Measurements from ENCODE around the gene ABRACL. TPM values are rescaled to one million over a fixed set of nuclear protein-coding genes. Genes with fewer than 3 reads are reported as not detected.
"Not testable (repeated sequence)": the region's sequence is repeated elsewhere in the genome, so short reads cannot be mapped to it uniquely, and the experiment has no call there.

ABRACL gene
- total RNA-seq, 6 experiments from 2014 or later, result 22.5 to 52.0 (median 39.6) TPM

GRCh38 chr6:139047677-139048076, 19.1 kb downstream of the ABRACL start:
- H3K27ac ChIP-seq, result no peak overlapping the region
- TF ChIP-seq, protein P1, sequence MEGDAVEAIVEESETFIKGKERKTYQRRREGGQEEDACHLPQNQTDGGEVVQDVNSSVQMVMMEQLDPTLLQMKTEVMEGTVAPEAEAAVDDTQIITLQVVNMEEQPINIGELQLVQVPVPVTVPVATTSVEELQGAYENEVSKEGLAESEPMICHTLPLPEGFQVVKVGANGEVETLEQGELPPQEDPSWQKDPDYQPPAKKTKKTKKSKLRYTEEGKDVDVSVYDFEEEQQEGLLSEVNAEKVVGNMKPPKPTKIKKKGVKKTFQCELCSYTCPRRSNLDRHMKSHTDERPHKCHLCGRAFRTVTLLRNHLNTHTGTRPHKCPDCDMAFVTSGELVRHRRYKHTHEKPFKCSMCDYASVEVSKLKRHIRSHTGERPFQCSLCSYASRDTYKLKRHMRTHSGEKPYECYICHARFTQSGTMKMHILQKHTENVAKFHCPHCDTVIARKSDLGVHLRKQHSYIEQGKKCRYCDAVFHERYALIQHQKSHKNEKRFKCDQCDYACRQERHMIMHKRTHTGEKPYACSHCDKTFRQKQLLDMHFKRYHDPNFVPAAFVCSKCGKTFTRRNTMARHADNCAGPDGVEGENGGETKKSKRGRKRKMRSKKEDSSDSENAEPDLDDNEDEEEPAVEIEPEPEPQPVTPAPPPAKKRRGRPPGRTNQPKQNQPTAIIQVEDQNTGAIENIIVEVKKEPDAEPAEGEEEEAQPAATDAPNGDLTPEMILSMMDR (IDR thresholded peaks at IDR 0.05), result no peak
- no peak for TF ChIP-seq POLR2A (IDR thresholded peaks at IDR 0.05)
- WGBS (ENCODE audit: insufficient coverage, low coverage, low lambda C conversion rate, missing lambda C conversion rate), result 81% methylated on average over 3 of the region's 3 CpGs
- intact Hi-C loops (cut with DNase I), result no loop called here
- H3K36me3 ChIP-seq, result peaks cover 0 to 7% (median 0%) of the 10 kb centered on the region in 4 donors
- DNase-seq (no peak), ATAC-seq (no peak)
- H3K4me3 ChIP-seq, result no peak overlapping the region
- H3K4me1 ChIP-seq, result no peaks in the 10 kb centered on the region
- H3K27me3 ChIP-seq, result no peaks in the 10 kb centered on the region
- H3K9me3 ChIP-seq, result no peaks in the 10 kb centered on the region

- H3K27me3 ChIP-seq; intact Hi-C loops (cut with DNase I); H3K36me3 ChIP-seq; H3K9me3 ChIP-seq; H3K27ac ChIP-seq; DNase-seq; H3K4me3 ChIP-seq; ATAC-seq; H3K4me1 ChIP-seq: not testable (repeated sequence)
- WGBS (ENCODE audit: insufficient coverage, low coverage, low lambda C conversion rate, missing lambda C conversion rate), result 62% methylated on average over 3 of the region's 4 CpGs
Observed at GRCh38 chr6:139048912-139049311, 20.4 kb downstream of the ABRACL start.

- intact Hi-C loops (cut with DNase I); H3K4me1 ChIP-seq; H3K36me3 ChIP-seq; H3K4me3 ChIP-seq; DNase-seq; H3K27ac ChIP-seq; H3K27me3 ChIP-seq; H3K9me3 ChIP-seq; ATAC-seq: not testable (repeated sequence)
- WGBS (ENCODE audit: insufficient coverage, low coverage, low lambda C conversion rate, missing lambda C conversion rate), result 85% methylated on average over 5 of the region's 5 CpGs
Observed at GRCh38 chr6:139050131-139050769, 21.7 kb downstream of the ABRACL start.

GRCh38 chr6:139050770-139051313, 22.3 kb downstream of the ABRACL start:
- H3K9me3 ChIP-seq, result no peaks in the 10 kb centered on the region
- DNase-seq (no peak), ATAC-seq (peak in 3 of 4 donors; percentile 37 to 51 (median 43))
- TF ChIP-seq, protein P1 (IDR thresholded peaks at IDR 0.05), result peak; percentile 13 to 40 (median 30)
- TF ChIP-seq POLR2A (IDR thresholded peaks at IDR 0.05), result no peak
- H3K36me3 ChIP-seq, result no peaks in the 10 kb centered on the region
- no peaks in the 10 kb centered on the region for H3K27me3 ChIP-seq
- intact Hi-C loops (cut with DNase I), result no loop called here
- H3K27ac ChIP-seq, result no peak overlapping the region
- no peak overlapping the region for H3K4me3 ChIP-seq
- no peaks in the 10 kb centered on the region for H3K4me1 ChIP-seq
- 51% methylated on average over 4 of the region's 5 CpGs for WGBS (ENCODE audit: insufficient coverage, low coverage, low lambda C conversion rate, missing lambda C conversion rate)

DNA sequence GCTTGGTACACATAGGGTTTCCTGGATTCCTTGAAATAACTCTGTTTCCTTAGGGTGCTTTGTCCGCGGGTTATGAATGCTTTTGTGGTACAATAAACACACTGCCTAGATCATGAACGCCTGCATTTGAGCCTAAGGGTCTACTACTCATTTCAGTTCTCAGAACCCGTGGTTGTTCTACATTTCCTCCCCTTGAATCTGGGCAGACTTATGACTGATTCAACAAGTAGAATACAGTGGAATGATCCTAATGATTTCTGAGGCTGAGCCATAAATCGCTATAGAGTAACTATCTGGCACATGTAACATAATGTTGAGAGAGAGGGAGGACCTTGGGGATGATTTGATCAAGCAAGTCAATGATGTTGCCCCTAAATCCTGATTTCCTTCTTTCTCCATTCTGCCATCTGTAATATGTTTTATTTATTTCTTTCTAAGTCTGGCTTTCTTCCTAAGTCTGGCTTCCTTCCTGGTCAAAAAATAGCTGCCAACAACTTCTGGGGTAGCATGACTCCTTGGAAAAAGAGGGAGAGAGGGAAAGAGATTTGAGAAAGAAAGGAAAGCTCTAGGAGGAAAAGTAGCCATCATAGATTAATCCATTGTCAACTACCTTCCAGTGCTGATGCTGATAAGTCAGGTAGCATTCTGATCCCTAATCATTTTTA, 23.0 kb downstream of the ABRACL start:
- ATAC-seq (no peak), DNase-seq (no peak)
- Histone ChIP-seq H3K9me3 (no peaks in the 10 kb centered on the region), H3K36me3 (no peaks in the 10 kb centered on the region), H3K4me3 (no peak overlapping the region), H3K4me1 (no peaks in the 10 kb centered on the region), H3K27ac (no peak overlapping the region), H3K27me3 (no peaks in the 10 kb centered on the region)
- intact Hi-C loops (cut with DNase I), result no loop called here
- TF ChIP-seq, protein P1 (IDR thresholded peaks at IDR 0.05), result no peak
- no peak for TF ChIP-seq POLR2A (IDR thresholded peaks at IDR 0.05)
- 75% methylated on average over 5 of the region's 5 CpGs for WGBS (ENCODE audit: insufficient coverage, low coverage, low lambda C conversion rate, missing lambda C conversion rate)

Data from right lobe of liver (tissue), 6 donors.